Esophagus squamous epithelium (tissue), 5 donors: Measurements from ENCODE around the gene MLLT10. TPM values are rescaled to one million over a fixed set of nuclear protein-coding genes. Genes with fewer than 3 reads are reported as not detected.
"Not testable (repeated sequence)": the region's sequence is repeated elsewhere in the genome, so short reads cannot be mapped to it uniquely, and the experiment has no call there.

Experiments
- DNase-seq: peaks from one replicate; lab custom pipeline; 2025; lab: John Stamatoyannopoulos, UW
- H3K27ac ChIP-seq, 4 donors: fragments of 200-600 bp; sonication (generic); one replicate each; pipeline ENCODE4 v1.5.1; 2016 to 2019; ENCODE audit warnings: mild to moderate bottlenecking in 1 of 4
- H3K27me3 ChIP-seq, 4 donors: fragments of 200-600 bp; sonication (generic); 1 replicate in 3 of 4; 2 replicates in 1 of 4; pipeline versions ENCODE4 v1.5.1 to v1.6.0; 2017 to 2021; ENCODE audit warnings: antibody characterized with exemption in 1 of 4
- H3K36me3 ChIP-seq, 3 donors: fragments of 200-600 bp; sonication (generic); one replicate each; pipeline ENCODE4 v1.5.1; 2016 to 2019
- H3K4me1 ChIP-seq, 3 donors: fragments of 200-600 bp; sonication (generic); one replicate each; pipeline ENCODE4 v1.5.1; 2017 to 2019
- H3K4me3 ChIP-seq, 4 donors: fragments of 200-600 bp; sonication (generic); 1 replicate in 3 of 4; 2 replicates in 1 of 4; pipeline ENCODE4 v1.5.1; 2016 to 2019; ENCODE audit warnings: mild to moderate bottlenecking in 2 of 4, moderate library complexity in 1 of 4
- H3K9me3 ChIP-seq, 3 donors: fragments of 200-600 bp; sonication (generic); one replicate each; pipeline ENCODE4 v1.5.1; 2016 to 2019
- CTCF ChIP-seq, 6 experiments: fragments of 450-650 bp in 4 of 6; fragments of 200-600 bp in 2 of 6; sonication (generic) in 2 of 6; IDR thresholded peaks; one replicate each; pipeline ENCODE4 v1.5.1; 2016 to 2019; ENCODE audit warnings: antibody characterized with exemption in 6 of 6, mild to moderate bottlenecking in 4 of 6, moderate library complexity in 4 of 6
- POLR2A ChIP-seq, 4 donors: fragments of 450-650 bp; IDR thresholded peaks; one replicate each; pipeline ENCODE4 v1.6.1; 2017; ENCODE audit warnings: antibody characterized with exemption in 4 of 4, mild to moderate bottlenecking in 4 of 4, moderate library complexity in 3 of 4
- WGBS, 2 donors: methylation state at CpG; one replicate each; pipeline ENCODE4 v1.1.5; 2018; 5-methylcytosine and 5-hydroxymethylcytosine counted together
- intact Hi-C: fragments of 100-400 bp; cut with DNase I; formaldehyde crosslinking; loops from one replicate; pipeline ENCODE4 v1.15.0; 2022
- total RNA-seq, 4 donors: library from RNA; depleted of rRNA; stranded (reverse); fragments of >200 nt; gene quantifications; one replicate each; pipeline ENCODE4 v1.1.0, GENCODE V29; 2016
- donor health status: DM: yes; HTN: yes; CAD: no.

MLLT10 gene
- total RNA-seq, 4 donors from 2014 or later: 22.7 to 49.6 (median 32.4) TPM

DNA sequence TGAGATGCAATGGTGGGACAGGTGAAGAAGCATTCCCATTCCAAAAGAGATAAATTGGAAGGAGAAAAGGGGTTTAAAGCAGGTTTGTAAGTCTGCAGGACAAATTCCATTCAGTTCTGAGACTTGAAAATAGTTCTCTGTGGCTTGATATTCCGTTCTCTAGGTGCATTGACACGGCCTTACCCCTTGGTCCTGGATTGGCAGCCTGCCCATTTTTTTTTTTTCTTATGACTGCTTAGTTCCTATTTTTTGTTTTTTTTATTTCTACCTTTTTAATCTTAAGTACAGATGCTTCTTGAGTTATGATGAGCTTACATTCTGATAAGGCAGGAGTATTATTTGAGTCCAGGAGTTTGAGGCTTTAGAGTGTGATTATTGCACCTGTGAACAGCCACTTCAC is 70.6 kb downstream of the MLLT10 start:
- Histone ChIP-seq H3K4me3 (no peak overlapping the region), H3K27me3 (no peaks in the 10 kb centered on the region), H3K4me1 (no peaks in the 10 kb centered on the region), H3K27ac (no peak overlapping the region), H3K9me3 (no peaks in the 10 kb centered on the region), H3K36me3 (peaks cover 0 to 53% (median 0%) of the 10 kb centered on the region in 3 donors)
- WGBS, 2 donors: 51 to 58% methylated on average over 2 of the region's 2 CpGs
- no peak for TF ChIP-seq CTCF (IDR thresholded peaks at IDR 0.05)
- no peak for DNase-seq
- intact Hi-C loops: no loop called here

GRCh38 chr10:21607907-21608306 is 73.9 kb downstream of the MLLT10 start:
- no peak for DNase-seq
- H3K9me3 ChIP-seq: no peaks in the 10 kb centered on the region
- no peaks in the 10 kb centered on the region for H3K27me3 ChIP-seq
- no peak overlapping the region for H3K27ac ChIP-seq
- intact Hi-C loops: no loop called here
- H3K4me1 ChIP-seq: no peaks in the 10 kb centered on the region
- TF ChIP-seq POLR2A (IDR thresholded peaks at IDR 0.05): no peak
- TF ChIP-seq CTCF (IDR thresholded peaks at IDR 0.05): no peak
- 94 to 100% methylated on average over 2 of the region's 2 CpGs for WGBS, 2 donors
- H3K4me3 ChIP-seq: no peak overlapping the region
- peaks cover 0 to 57% (median 0%) of the 10 kb centered on the region in 3 donors for H3K36me3 ChIP-seq

- 91 to 95% methylated on average over 3 of the region's 3 CpGs for WGBS, 2 donors
- H3K27me3 ChIP-seq: no peaks in the 10 kb centered on the region
- no peaks in the 10 kb centered on the region for H3K4me1 ChIP-seq
- intact Hi-C loops: no loop called here
- H3K27ac ChIP-seq: no peak overlapping the region
- H3K36me3 ChIP-seq: peaks cover 0 to 48% (median 0%) of the 10 kb centered on the region in 3 donors
- no peak for TF ChIP-seq POLR2A (IDR thresholded peaks at IDR 0.05)
- TF ChIP-seq CTCF (IDR thresholded peaks at IDR 0.05): no peak
- H3K9me3 ChIP-seq: no peaks in the 10 kb centered on the region
- no peak overlapping the region for H3K4me3 ChIP-seq
- DNase-seq: no peak
Observed at GRCh38 chr10:21614000-21614399, 80.0 kb downstream of the MLLT10 start.

- TF ChIP-seq CTCF (IDR thresholded peaks at IDR 0.05) (no peak), POLR2A (IDR thresholded peaks at IDR 0.05) (no peak)
- Histone ChIP-seq H3K36me3 (peaks cover 0 to 68% (median 0%) of the 10 kb centered on the region in 3 donors), H3K4me3 (no peak overlapping the region), H3K4me1 (no peaks in the 10 kb centered on the region), H3K9me3 (no peaks in the 10 kb centered on the region), H3K27ac (no peak overlapping the region), H3K27me3 (no peaks in the 10 kb centered on the region)
- no peak for DNase-seq
- intact Hi-C loops: no loop called here
- WGBS, 2 donors: 87 to 91% methylated on average over 3 of the region's 3 CpGs
Observed at GRCh38 chr10:21617267-21617666, 83.2 kb downstream of the MLLT10 start.

DNA sequence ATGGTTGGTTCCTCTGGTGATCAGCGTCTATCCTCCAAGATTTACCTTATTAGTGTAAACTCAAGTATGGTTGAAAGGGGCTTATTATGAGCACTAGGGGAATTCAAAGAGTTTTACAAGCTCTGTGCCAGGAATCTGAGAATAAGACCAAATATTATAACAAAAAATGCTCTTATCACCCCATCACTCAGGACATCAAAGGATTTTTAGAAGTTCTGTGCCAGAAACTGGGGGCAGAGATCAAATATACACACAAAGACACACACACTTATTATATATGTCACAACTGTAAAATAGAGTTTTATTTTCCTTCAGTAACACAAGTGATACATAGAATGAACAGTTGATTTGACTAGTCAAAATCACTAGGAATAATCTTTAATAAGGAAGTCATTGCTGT is 89.3 kb downstream of the MLLT10 start:
- Histone ChIP-seq H3K27me3 (no peaks in the 10 kb centered on the region), H3K4me1 (peaks cover 0 to 13% (median 8%) of the 10 kb centered on the region in 3 donors), H3K36me3 (peaks cover 0 to 68% (median 0%) of the 10 kb centered on the region in 3 donors), H3K9me3 (no peaks in the 10 kb centered on the region), H3K4me3 (no peak overlapping the region), H3K27ac (no peak overlapping the region)
- WGBS, 2 donors: 75 to 80% methylated on average over 1 of the region's 1 CpG
- no peak for TF ChIP-seq CTCF (IDR thresholded peaks at IDR 0.05)
- no peak for TF ChIP-seq POLR2A (IDR thresholded peaks at IDR 0.05)
- intact Hi-C loops: no loop called here
- DNase-seq: no peak

DNA sequence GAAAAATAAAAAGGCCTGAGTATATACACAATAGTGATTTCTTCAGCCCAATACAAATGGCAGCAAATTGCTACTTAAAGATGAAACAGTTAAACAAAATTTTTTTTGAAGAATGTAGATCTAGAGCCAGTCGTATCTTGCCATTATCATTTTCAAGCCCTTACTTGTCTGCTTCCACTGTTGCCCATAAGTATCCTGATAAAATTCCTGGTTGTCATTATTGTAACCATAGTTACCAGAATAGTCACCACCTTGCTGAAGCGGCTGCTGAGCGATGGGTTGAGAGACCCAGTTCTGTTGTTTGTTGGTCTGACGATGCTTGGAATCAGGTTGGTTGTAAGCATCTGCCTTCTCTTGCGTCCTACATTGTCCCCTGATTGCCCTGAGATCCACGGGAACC is 90.4 kb downstream of the MLLT10 start:
- intact Hi-C loops, DNase-seq: not testable (repeated sequence)
- WGBS, 2 donors: 74 to 79% methylated on average over 3 to 6 of the region's 6 CpGs

More for the DNA sequence above, 90.4 kb downstream of the MLLT10 start:
- Histone ChIP-seq H3K36me3 (peaks cover 0 to 69% (median 0%) of the 10 kb centered on the region in 3 donors), H3K4me1 (peaks cover 0 to 13% (median 8%) of the 10 kb centered on the region in 3 donors)
- H3K4me3 ChIP-seq, H3K27me3 ChIP-seq, H3K27ac ChIP-seq, H3K9me3 ChIP-seq: not testable (repeated sequence)
